HUDEP-2 (cell line): ENCODE results near the gene NEDD4L.
"Not testable (repeated sequence)": the region's sequence is repeated elsewhere in the genome, so short reads cannot be mapped to it uniquely, and the experiment has no call there.

Experiments used
- DNase-seq, 76 experiments: peaks; one replicate each; lab custom pipeline; 2025; ENCODE audit not compliant: unreplicated experiment in 76 of 76; lab: John Stamatoyannopoulos, UW

Gene NEDD4L

DNA sequence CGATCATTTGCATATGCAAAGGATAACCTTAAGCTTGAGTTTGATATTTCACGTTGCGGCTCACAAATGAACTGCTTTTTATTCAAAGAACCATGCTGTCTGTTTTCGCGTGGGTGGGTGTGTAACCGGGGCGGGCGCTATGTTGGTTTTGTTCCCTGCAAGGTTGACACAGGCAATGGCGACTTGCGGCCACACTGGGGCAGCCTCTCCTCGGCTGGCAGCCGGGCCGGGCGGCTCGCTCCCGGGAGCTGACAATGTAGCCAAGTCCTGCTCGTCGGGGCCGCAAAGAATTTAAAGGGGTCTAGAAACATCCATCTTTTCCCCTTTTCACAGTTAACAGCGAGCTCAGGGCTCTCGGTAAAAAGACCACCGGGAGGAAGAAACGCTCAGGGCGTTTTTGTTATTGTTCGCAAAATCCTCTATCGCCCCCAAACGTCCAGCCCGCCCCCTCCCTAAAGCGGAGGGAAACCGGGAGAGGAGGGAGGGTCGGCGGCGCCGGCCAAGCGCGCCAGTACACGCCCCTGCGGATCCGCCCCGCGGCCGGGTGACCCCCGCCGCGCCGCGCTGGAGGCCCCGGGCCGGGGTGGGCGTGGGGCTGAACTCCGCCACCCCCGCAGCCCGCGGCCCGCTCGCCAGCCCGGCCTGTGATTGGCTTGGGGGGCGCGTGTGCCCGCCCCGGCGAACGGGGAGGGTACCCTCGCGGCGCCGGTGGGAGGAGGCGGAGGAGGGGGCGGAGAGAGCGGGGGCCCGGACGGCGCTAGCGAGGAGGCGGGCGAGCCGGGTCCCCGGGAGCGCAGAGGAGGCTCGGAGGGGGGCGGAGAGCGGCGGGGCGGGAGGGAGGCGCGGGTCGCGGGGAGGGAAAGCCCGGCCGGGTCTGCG is at the start of gene NEDD4L:
NEDD4L (plus strand) TSS at position 736 of the 879 bp plus-strand sequence. CDS start 435 bp downstream, outside the sequence.
- peak in 74 of 76 experiments; percentile 27 to 97 (median 84) for DNase-seq

DNA sequence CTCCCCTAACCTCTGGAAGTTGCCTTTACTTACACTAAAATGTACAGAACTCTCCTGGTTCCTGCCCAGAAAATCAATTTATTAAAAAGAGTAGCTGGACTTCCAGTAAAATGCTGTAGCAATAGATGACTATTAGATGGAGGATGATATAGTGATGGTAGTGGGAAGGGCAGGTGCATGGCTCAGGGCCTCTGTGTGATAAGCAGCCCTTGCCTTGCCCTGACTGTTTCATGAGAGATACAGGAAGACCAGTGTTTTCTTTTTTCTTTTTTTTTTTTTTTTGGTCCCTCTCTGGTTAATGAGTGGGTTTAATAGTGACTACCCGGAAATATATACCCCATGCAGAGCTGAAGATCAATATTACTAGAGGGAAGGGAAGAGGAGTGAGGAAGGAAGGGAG is 48.7 kb upstream of the NEDD4L start:
- DNase-seq = peak in 6 of 76 experiments; percentile 0 to 25 (median 12)

DNA sequence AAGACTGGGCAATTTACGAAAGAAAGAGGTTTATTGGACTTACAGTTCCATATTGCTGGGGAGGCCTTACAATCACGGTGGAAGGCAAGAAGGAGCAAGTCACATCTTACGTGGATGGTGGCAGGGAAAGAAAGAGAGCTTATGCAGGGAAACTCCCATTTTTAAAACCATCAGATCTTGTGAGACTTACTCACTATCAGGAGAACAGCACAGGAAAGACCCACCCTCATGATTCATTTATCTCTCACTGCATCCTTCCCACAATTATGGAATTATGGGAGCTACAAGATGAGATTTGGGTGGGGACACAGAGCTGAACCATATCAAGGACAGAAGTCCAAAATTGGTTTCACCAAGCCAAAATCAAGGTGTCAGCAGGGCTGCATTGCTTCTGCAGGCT is 47.1 kb upstream of the NEDD4L start:
- not testable (repeated sequence) for DNase-seq

DNA sequence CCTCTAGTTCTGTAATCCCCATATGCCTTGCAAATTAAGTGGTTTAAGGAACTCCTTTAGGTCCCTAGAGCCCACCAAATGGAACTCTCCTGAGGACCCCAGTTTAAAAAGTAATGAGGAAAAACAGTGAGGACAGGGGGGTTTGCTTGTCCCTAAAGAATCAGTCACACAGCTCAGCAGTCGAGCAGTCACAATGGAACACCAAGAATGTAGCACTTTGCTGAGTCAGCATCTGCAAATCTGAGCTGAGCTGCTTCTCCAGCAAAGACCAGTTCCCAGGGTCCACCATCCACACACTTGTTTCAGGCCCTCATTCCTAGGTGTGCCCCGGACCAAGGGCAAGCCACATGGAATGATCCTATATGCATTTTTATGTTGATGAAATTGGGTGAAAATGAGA is 46.2 kb upstream of the NEDD4L start:
- no peak for DNase-seq

DNA sequence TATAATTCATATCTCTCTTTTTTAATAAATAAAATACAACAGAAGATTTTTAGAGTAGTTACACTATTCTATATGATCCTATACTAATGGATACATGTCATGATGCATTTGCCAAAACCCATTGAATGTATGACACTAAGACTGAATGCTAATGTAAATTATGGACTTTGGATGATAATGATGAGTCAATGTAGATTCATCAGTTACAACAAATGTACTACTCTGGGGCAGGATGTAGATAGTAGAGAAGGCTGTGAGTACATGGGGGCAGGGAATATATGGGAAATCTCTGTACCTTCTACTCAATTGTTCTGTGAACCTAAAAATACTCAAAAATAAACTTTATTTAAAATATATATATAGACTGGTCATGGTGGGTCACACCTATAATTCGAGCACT is 45.6 kb upstream of the NEDD4L start:
- DNase-seq = no peak

DNA sequence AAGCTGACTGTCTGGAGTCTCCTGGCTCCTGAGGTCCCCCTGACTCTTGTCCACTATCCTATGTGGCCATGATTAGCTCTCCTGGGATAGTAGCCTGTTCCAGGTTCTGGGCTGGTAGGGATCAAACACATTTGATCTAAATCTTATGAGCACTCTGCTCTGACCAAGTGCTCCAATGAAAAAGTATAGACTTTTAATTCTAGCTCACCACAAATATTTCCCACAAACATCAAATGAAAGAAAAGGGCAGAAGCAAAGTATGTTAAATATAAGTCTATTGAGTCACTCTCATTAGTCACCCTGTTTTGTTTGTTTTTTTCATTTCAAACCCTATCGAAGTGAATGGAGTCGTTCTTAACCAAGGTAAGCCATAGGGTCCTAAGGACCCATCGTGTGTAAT is 39.7 kb upstream of the NEDD4L start:
- DNase-seq = no peak

DNA sequence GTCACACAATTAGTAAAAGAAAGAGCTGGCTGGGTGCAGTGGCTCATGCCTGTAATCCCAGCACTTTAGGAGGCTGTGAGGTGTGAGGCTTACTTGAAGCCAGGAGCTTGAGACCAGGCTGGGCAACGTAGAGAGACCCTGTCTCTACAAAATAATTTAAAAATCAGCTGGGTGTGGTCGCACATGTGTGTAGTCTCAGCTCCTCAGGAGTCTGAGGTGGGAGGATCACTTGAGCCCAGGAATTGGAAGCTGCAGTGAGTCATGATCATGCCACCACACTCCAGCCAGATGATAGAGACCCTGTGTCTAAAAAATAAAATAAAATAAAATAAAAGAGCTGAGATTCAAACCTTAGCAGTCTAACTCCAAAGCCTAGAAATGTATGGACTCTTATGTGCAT is 39.0 kb upstream of the NEDD4L start:
- DNase-seq = peak in 5 of 76 experiments; percentile 15 to 34 (median 19)

DNA sequence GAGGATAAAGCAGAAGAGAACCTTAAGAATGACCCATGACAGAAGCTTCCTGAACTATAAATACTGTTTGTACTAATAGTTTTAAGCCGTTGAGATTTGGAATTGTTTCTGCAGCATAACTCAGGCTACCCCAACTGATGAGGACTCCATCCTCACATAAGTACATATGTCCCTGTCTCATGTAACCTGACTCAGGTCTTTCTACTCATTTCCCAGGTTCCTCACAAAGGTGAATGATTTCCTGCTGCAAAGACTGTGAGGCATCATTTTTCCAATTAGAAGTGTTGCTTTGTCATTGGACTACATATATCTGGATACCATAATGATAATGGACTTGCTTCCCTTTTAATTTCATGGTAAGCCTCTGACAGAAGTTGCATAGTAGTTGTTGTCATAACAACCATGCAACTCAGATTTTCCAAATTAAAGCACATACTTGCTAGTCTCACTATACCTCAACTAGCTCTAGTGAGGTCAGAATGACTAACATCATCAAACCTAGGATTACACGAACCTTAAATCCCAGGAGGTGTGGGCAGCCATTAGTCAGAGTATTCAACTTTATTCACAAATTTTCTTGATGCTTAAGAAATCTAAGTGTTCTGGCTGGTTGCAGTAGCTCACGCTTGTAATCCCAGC is 38.0 kb upstream of the NEDD4L start:
- no peak for DNase-seq

DNA sequence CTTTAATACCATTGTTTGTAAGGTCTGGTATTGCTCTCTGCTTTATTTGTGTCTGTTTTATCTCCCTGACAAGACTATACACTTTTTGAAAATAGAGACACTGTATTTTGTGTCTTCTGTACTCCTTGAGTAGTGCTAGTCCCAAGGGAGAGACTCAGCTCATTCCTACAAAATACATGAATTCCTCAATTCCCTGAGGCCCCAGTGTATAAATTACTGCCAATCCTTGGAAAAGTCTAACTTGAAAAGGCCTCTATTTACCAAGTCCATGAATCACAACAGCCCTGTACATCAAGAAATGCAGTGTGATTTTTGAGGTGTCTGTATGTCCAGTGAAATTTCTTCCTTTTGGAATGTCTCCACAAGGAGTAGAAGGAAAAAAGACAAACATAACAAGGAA is 34.9 kb upstream of the NEDD4L start:
- DNase-seq = no peak

DNA sequence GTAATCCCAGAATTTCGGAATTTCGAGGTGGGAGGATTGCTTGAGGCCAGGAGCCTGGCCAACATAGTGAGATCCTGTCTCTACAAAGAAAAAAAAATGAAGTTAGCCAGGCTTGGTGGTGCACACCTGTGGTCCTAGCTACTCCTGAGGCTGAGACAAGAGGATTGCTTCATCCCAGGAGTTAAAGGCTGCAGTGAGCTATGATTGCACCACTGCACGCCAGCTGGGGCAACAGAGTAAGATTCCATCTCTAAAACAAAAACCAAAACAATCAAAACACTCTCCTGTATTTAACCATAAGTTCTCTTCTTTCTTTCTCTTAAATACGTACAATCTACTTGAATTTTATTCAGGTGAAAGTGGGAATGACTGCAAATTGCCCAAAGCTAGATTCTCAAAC is 33.8 kb upstream of the NEDD4L start:
- no peak for DNase-seq

DNA sequence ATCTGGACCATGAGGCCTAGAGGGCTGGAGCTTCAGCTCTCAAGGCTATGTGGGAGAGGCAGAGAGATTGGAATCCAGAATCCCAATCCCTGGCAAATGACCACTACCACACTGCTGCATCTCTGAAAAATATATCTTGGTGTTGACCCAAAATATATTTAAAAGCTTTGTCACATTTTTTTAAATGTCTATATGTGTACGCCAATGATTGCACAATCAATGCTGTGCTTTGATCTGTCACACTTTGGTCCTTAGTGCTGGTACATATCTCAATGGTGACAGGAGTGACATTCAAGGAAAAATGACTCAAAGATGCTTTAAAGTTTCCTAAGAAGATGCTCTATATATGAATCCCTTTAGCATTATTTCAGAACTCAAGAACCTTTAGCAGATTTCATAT is 31.7 kb upstream of the NEDD4L start:
- no peak for DNase-seq

DNA sequence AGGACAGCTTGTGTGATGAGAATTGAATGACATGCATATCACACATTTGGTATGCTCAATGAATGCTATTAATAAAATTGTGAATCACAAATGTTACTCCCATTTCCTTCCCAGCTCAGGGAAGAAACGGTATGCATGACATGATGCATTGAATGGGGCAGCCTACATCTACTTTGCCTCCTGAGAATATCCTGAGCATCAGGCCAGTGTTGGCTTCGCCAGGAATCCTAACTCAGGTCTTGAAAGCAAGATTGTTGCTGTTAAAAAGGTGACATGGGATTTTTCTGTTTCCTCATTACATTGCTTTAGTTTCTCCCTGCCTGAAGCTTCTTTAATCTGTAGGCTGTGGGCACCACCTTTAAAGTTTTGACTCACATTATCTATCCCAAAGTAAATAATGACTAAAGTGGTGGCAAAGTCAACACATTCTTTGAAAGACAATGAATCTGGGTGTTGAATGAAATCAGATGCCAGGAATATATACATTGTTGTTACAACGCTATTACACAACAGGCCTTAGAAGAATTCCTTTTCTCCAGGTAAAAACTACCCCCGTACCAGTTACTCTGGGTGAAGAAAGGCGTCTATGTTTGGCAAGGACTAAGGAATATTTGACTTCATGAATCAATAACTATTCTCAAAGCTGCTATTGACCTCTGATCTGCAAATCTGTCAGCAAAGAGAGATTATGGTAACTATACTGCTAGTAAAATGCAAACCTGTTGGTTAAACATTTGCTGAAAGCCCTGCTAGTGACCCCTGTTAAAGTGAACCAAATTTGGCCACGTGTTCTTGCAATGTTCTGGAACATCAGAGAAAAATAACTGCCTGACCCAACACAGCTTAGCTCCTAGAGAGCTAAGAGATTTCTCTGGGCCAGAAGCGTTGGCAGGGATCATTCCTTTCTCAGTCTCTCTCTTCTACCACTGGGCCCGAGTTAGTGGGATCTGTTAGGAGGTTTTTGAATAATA is 30.5 kb upstream of the NEDD4L start:
- no peak for DNase-seq

DNA sequence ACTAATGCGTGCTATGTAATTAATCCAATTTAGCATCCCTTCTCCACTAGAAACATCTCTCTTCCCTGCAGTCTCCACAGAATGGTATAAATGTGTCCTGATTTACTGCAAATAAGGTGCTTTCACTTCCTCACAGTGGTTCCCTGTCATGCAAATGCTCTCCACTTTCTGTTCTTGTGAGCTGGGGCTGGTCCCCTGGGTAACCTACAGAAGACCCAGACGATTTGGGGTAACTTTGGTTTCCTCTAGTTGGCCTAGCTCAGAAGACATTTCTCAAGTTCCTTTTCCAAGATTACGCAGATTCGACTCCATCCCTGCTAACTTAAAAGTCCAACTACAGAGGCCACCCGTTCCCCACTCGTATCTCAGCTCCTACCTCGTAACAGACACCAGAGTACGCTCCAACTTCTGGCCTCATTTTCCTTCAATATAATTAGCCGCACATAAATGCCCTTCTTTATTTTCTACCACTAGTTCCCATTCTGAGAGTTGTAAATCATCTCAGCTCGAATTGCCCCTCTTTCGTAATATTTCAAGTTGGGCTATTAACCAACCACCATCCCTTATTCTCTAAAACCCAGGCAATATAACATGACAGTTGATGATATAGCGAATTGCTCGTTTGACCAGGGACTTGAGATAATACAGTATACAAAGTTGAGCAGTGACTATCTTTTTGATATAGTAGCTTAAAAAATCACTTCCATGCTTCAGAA is 28.8 kb upstream of the NEDD4L start:
- DNase-seq = no peak

DNA sequence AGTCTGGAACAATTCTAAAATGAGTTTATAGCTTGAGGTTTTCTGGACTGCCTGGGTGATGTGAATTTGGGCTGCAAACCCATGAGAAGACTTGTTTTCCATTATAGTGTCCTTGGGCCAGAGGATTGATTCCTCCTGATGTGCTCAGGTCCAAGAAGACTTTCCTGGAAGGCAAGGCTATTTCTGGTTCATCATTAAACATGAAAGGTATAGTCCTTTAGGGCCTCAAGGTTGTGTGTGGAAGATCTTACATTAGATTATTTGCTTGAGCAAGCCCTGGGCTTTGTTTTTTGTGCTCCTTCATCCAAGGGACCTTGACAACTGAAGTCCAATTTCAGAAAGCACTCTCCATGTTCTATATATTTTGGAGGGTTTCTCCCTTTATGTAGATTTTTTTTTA is 26.8 kb upstream of the NEDD4L start:
- DNase-seq = no peak

DNA sequence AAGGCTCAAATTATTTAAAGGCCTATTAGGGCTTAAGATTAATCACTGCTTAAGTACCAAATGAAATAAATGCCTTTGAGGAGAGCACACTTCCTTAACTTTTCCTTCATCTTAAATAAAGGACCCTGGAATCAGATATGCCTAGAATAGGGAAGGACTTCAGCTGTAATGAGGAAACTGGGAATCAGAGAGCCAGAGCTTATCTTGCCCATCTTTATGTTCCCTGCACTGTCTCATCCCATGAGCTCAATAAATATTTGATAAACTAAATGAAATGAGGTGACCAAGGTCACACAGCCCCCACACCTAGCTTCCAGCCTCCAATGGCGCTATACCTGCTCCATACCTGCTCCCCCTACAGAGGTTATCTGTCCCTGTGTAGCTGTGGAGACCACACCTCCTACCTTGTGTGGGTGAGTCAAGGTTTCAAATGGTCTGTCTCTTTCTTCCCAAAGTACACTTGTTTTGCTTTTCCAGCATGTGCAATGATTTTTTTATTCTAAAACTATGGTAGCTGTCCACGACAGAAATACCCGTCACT is 23.4 kb upstream of the NEDD4L start:
- no peak for DNase-seq

DNA sequence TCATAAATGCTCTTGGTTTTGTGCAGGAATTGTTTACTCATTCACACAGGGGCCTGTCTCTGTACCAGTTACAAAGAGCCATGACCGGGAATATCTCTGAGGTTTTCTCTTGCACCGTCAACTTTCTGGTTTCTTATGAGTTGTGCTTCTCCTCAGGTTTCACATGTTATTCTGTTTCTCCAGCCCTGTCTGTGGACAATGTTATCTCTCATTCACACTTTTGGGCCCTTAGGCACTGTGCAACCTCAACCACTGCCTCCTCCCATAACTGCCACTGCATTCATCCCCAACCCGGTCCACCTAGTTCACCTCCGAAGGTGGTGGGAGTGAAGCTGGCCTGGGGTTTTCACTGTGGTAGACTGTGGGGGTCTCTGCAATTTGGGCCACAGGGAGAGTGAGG is 22.5 kb upstream of the NEDD4L start:
- DNase-seq = peak in 23 of 76 experiments; percentile 6 to 57 (median 31)

DNA sequence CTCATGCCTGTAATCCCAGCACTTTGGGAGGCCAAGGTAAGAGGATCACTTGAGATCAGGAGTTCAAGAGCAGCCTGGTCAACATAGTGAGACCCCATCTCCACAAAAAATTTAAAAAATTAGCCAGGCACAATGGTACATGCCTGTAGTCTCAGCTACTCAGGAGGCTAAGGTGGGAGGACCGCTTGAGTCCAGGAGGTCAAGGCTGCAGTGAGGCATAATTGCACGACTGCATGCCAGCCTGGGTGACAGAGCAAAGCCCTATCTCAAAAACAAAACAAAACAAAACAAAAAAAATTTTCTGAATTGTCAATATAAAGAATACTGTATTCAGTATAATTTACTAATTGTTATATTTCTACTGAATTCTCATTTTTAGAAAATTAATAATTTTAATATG is 20.9 kb upstream of the NEDD4L start:
- no peak for DNase-seq

DNA sequence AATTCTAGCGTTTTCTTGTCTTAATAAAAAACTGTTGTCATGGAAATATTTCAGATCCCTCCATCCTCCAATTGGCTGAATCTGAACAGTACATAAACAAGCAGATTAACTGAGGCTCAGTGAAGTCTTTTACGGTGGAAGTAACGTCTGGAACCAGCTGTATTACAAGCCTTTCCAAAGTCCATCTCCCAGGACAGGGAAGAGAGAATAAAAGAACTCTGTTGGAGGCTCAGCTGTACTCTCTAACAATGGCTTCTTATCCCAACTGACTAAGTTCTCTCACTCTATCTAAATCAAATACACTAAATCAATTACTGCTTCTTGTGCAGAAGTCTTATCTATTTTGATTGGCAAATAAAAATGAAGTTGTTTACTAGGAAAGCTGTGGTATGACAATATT is 19.9 kb upstream of the NEDD4L start:
- DNase-seq = no peak

DNA sequence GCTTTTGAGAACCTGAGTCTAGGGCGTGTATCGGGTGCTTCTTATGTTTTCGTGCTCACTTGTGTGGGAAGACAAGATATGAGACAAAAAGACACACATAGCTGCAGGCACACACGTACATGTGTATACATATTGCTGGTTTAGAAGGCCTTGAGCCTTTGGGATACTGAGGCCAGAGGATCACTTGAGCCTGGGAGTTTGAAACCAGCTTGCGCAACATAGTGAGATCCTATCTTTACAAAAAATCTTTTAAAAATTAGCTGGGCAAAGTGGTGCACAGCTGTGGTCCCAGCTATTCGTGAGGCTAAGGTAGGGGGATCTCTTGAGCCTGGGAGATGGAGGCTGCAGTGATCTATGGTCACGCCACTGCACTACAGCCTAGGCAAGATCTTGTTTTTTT is 18.8 kb upstream of the NEDD4L start:
- no peak for DNase-seq

DNA sequence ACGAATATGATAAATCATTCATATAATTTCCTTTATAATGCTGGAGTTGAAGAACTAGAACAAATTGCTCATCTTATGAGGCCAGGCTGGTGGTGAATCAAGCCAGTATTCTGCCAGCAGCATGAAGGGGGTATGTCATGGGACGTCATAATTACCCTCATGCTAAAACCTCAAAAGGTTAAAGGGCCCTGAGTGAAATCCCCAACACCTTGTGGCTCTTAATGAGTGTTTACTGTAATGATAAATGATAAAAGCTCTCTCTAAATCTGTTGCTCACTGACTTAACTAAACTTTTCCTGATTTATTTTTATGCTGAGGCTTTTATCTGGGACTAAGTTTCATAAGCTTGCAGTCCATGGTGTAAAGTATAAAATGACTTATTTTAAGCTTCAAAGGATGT is 18.3 kb upstream of the NEDD4L start:
- DNase-seq = peak in 1 of 76 experiments; percentile 11
